Measurements from ENCODE around the gene ATP2B2. TPM values are rescaled to one million over a fixed set of nuclear protein-coding genes. Genes with fewer than 3 reads are reported as not detected.
A peak's percentile ranks its signal among the peaks of the same experiment; 100 is the strongest.

Gene ATP2B2
- total and polyA plus RNA-seq, 2 donors from 2014 or later: 0.19 to 0.22 TPM

DNA sequence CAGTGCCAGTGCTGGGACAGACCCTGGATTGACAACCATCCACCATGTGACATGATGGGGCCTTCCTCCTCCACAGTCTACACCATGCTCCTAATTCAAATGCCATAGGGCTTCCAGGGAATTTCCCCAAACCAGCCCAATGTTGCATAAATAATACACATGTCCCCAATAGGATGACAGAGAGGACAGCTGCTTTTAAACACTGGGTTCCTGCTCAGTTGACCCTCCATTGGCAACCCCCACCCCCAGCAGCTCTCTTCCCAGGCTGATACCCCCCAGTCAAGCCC is 28.3 kb upstream of the ATP2B2 start:
- FAIRE-seq: no peak
- intact Hi-C loops (cut with DNase I): no loop called here
- H3K27me3 ChIP-seq (ENCODE audit: control insufficient read depth, insufficient read depth, low read length): no peaks in the 10 kb centered on the region

DNA sequence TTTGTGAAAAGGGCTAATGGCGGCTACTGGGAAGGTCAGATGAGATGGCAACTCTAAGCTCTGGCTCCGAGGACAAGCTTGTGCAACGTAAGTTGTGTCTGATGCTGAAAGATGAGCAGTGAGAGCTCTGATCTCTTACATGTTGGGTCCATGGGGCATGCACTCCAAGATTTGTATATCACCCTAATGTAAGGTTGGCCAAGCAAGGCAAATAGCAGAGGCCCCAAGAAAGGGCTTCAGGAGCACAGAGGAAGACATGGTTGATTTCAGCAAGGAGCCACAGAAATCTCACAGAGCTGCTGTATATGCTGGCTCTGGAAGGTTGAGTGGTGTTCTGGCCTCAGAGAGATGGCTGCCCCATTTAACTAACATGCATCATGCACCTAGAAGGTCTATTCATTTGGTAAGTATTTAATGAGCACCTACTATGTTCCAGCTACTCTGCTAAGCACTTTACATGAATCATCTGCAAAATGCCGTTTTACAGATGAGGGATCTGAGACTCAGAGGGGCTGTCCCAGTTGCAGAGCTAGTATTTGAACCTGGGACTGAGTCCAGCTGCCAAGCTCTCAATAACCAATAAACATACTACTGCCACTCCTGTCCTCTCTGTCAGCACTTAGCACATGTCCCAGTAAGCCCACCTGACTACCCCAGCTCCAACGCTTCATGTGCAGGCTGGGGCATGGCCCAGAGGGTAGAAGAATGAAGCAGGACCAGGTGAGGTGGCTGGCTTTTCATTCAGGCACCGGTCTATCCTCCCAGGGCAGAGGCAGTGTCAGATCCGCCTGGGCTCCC is 27.8 kb upstream of the ATP2B2 start:
- TF ChIP-seq, protein P1, sequence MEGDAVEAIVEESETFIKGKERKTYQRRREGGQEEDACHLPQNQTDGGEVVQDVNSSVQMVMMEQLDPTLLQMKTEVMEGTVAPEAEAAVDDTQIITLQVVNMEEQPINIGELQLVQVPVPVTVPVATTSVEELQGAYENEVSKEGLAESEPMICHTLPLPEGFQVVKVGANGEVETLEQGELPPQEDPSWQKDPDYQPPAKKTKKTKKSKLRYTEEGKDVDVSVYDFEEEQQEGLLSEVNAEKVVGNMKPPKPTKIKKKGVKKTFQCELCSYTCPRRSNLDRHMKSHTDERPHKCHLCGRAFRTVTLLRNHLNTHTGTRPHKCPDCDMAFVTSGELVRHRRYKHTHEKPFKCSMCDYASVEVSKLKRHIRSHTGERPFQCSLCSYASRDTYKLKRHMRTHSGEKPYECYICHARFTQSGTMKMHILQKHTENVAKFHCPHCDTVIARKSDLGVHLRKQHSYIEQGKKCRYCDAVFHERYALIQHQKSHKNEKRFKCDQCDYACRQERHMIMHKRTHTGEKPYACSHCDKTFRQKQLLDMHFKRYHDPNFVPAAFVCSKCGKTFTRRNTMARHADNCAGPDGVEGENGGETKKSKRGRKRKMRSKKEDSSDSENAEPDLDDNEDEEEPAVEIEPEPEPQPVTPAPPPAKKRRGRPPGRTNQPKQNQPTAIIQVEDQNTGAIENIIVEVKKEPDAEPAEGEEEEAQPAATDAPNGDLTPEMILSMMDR (IDR thresholded peaks at IDR 0.05; ENCODE audit: borderline replicate concordance, extremely low read depth, insufficient read depth): no peak
- H3K27me3 ChIP-seq (ENCODE audit: control insufficient read depth, insufficient read depth, low read length): no peaks in the 10 kb centered on the region
- DNase-seq: peak in 1 of 5 donors; percentile 5
- H3K4me1 ChIP-seq (ENCODE audit: control insufficient read depth in 2 of 3, insufficient read depth in 2 of 3, low read depth in 1 of 3, low read length in 3 of 3): no peaks in the 10 kb centered on the region
- H3K27ac ChIP-seq (ENCODE audit: low read depth in 2 of 2, low read length in 2 of 2): no peak overlapping the region
- H3K36me3 ChIP-seq (ENCODE audit: control insufficient read depth in 2 of 3, insufficient read depth in 3 of 3, low read length in 3 of 3): no peaks in the 10 kb centered on the region
- no peaks in the 10 kb centered on the region for H3K9me3 ChIP-seq (ENCODE audit: control insufficient read depth in 2 of 3, insufficient read depth in 1 of 3, low read length in 3 of 3)
- intact Hi-C loops (cut with DNase I): no loop called here
- no peak overlapping the region for H3K4me3 ChIP-seq (ENCODE audit: low read length in 3 of 3)
- no peak for FAIRE-seq
- H3K9ac ChIP-seq (ENCODE audit: low read length in 3 of 3): no peak overlapping the region

More for the DNA sequence above, 28.3 kb upstream of the ATP2B2 start:
- Histone ChIP-seq H3K9me3 (ENCODE audit: control insufficient read depth in 2 of 3, insufficient read depth in 1 of 3, low read length in 3 of 3) (no peaks in the 10 kb centered on the region), H3K4me1 (ENCODE audit: control insufficient read depth in 2 of 3, insufficient read depth in 2 of 3, low read depth in 1 of 3, low read length in 3 of 3) (no peaks in the 10 kb centered on the region), H3K9ac (ENCODE audit: low read length in 3 of 3) (no peak overlapping the region), H3K27ac (ENCODE audit: low read depth in 2 of 2, low read length in 2 of 2) (no peak overlapping the region), H3K36me3 (ENCODE audit: control insufficient read depth in 2 of 3, insufficient read depth in 3 of 3, low read length in 3 of 3) (no peaks in the 10 kb centered on the region), H3K4me3 (ENCODE audit: low read length in 3 of 3) (no peak overlapping the region)
- no peak for DNase-seq
- TF ChIP-seq, protein P1 (IDR thresholded peaks at IDR 0.05; ENCODE audit: borderline replicate concordance, extremely low read depth, insufficient read depth): no peak

DNA sequence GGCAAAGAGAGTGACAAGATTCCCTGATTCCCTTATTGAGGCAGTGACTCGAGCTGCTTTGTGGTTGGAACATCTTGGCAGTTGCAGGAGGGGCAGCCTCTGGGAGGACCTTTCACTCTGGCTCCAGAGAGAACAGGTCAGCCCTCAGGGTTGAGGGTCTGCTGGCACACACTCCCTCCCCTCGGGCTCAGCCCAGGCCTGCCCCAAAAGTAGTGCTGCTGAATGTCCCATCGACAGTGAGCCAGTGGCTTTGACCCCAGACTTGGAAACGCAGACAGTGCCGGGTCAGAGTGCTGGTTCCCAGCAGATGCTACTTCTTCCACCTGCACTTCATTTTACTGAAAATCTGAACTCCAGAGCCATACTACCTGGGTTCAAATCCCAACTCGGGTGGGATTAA is 25.6 kb upstream of the ATP2B2 start:
- Histone ChIP-seq H3K9ac (ENCODE audit: low read length in 3 of 3) (no peak overlapping the region), H3K36me3 (ENCODE audit: control insufficient read depth in 2 of 3, insufficient read depth in 3 of 3, low read length in 3 of 3) (no peaks in the 10 kb centered on the region), H3K27ac (ENCODE audit: low read depth in 2 of 2, low read length in 2 of 2) (no peak overlapping the region), H3K4me3 (ENCODE audit: low read length in 3 of 3) (no peak overlapping the region), H3K9me3 (ENCODE audit: control insufficient read depth in 2 of 3, insufficient read depth in 1 of 3, low read length in 3 of 3) (no peaks in the 10 kb centered on the region), H3K27me3 (ENCODE audit: control insufficient read depth, insufficient read depth, low read length) (no peaks in the 10 kb centered on the region), H3K4me1 (ENCODE audit: control insufficient read depth in 2 of 3, insufficient read depth in 2 of 3, low read depth in 1 of 3, low read length in 3 of 3) (no peaks in the 10 kb centered on the region)
- FAIRE-seq (no peak), DNase-seq (peak in 1 of 5 donors; percentile 11)
- intact Hi-C loops (cut with DNase I): no loop called here
- TF ChIP-seq, protein P1 (IDR thresholded peaks at IDR 0.05; ENCODE audit: borderline replicate concordance, extremely low read depth, insufficient read depth): no peak

All from kidney (tissue), 14 donors.